Neural crest cell (in vitro differentiated cells): ENCODE data around the gene LLGL2. TPM values are rescaled to one million over a fixed set of nuclear protein-coding genes. Genes with fewer than 3 reads are reported as not detected.

Experiments
- DNase-seq: peaks from one replicate; pipeline ENCODE4 v3.0.0; 2021; ENCODE audit warnings: low read depth, mixed read lengths, low spot score
- H3K27ac Mint-ChIP-seq: one replicate; pipeline ENCODE4 v1.8.0; 2021; ENCODE audit warnings: mild to moderate bottlenecking, mixed read lengths; ENCODE audit not compliant: unreplicated experiment
- H3K27me3 Mint-ChIP-seq: 2 replicates; pipeline ENCODE4 v1.8.0; 2021; ENCODE audit warnings: low read depth, mild to moderate bottlenecking, mixed read lengths
- H3K36me3 Mint-ChIP-seq: 2 replicates; pipeline ENCODE4 v1.8.0; 2021; ENCODE audit warnings: low read depth, mild to moderate bottlenecking, mixed read lengths
- H3K4me1 Mint-ChIP-seq: 2 replicates; pipeline ENCODE4 v1.8.0; 2021; ENCODE audit warnings: mixed read lengths
- H3K4me3 Mint-ChIP-seq: one replicate; pipeline ENCODE4 v1.8.0; 2021; ENCODE audit warnings: mild to moderate bottlenecking, mixed read lengths
- H3K9me3 Mint-ChIP-seq: 2 replicates; pipeline ENCODE4 v1.8.0; 2021; ENCODE audit warnings: mixed read lengths
- total RNA-seq: library from RNA; stranded (reverse); gene quantifications from 2 replicates; pipeline ENCODE4 v1.2.1, GENCODE V29; 2021
- TF ChIP-seq, protein P1 (sequence below): fragments of 200-600 bp; sonication (generic); conservative IDR thresholded peaks from 2 replicates; pipeline ENCODE4 v1.5.0; 2021; ENCODE audit warnings: antibody characterized with exemption, mild to moderate bottlenecking

The LLGL2 gene
- total RNA-seq, 1 donor from 2014 or later, result 3.4 TPM

DNA sequence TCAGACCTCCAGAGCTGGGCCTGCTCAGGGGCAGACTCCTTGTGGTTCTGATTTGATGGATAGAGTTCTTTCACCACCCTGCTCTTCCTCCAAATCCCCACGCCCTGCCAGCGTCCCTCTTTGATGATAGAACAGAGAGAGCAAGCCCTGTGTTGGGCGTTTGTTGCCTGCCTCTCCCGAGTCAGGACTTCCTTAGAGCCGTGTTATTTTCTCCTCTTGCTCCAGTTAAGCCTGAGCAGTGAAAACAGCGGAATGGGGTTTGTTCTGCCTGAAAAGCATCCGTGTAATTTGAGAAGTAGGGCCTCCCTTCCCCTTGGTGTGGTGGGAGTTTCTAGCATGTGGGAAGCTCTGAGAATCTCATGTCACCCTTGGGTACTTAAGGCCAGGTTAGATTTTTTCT lies 47.0 kb upstream of the LLGL2 start:
- no peaks in the 10 kb centered on the region for H3K9me3 Mint-ChIP-seq
- no peak overlapping the region for H3K4me3 Mint-ChIP-seq
- H3K27ac Mint-ChIP-seq, result no peak overlapping the region
- no peaks in the 10 kb centered on the region for H3K36me3 Mint-ChIP-seq
- DNase-seq, result no peak
- no peaks in the 10 kb centered on the region for H3K27me3 Mint-ChIP-seq
- TF ChIP-seq, protein P1, sequence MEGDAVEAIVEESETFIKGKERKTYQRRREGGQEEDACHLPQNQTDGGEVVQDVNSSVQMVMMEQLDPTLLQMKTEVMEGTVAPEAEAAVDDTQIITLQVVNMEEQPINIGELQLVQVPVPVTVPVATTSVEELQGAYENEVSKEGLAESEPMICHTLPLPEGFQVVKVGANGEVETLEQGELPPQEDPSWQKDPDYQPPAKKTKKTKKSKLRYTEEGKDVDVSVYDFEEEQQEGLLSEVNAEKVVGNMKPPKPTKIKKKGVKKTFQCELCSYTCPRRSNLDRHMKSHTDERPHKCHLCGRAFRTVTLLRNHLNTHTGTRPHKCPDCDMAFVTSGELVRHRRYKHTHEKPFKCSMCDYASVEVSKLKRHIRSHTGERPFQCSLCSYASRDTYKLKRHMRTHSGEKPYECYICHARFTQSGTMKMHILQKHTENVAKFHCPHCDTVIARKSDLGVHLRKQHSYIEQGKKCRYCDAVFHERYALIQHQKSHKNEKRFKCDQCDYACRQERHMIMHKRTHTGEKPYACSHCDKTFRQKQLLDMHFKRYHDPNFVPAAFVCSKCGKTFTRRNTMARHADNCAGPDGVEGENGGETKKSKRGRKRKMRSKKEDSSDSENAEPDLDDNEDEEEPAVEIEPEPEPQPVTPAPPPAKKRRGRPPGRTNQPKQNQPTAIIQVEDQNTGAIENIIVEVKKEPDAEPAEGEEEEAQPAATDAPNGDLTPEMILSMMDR, result no peak
- peaks cover 56% of the 10 kb centered on the region for H3K4me1 Mint-ChIP-seq

DNA sequence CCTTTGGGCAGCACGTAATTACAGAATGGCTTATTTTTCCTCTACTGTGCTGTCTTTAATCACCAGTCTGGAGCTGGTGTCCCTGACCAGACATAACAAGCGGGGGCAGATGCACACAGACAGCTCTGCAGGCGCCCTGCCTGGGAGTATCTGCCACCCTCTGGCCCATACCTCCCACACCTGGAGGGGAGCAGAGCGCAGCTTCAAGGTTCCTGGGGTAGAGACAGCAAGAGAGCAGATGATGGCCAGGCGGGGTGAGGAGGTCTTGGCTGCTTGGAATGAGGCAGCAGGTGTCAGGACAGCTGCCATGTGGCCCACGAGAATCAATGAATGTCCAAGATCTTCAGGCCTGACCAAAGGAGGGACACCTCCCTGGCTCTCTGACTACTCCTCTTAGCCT lies 45.2 kb upstream of the LLGL2 start:
- no peaks in the 10 kb centered on the region for H3K36me3 Mint-ChIP-seq
- TF ChIP-seq, protein P1, result no peak
- peaks cover 43% of the 10 kb centered on the region for H3K4me1 Mint-ChIP-seq
- no peak overlapping the region for H3K4me3 Mint-ChIP-seq
- DNase-seq, result no peak
- H3K9me3 Mint-ChIP-seq, result no peaks in the 10 kb centered on the region
- no peaks in the 10 kb centered on the region for H3K27me3 Mint-ChIP-seq
- H3K27ac Mint-ChIP-seq, result peak overlapping the region; percentile 93

DNA sequence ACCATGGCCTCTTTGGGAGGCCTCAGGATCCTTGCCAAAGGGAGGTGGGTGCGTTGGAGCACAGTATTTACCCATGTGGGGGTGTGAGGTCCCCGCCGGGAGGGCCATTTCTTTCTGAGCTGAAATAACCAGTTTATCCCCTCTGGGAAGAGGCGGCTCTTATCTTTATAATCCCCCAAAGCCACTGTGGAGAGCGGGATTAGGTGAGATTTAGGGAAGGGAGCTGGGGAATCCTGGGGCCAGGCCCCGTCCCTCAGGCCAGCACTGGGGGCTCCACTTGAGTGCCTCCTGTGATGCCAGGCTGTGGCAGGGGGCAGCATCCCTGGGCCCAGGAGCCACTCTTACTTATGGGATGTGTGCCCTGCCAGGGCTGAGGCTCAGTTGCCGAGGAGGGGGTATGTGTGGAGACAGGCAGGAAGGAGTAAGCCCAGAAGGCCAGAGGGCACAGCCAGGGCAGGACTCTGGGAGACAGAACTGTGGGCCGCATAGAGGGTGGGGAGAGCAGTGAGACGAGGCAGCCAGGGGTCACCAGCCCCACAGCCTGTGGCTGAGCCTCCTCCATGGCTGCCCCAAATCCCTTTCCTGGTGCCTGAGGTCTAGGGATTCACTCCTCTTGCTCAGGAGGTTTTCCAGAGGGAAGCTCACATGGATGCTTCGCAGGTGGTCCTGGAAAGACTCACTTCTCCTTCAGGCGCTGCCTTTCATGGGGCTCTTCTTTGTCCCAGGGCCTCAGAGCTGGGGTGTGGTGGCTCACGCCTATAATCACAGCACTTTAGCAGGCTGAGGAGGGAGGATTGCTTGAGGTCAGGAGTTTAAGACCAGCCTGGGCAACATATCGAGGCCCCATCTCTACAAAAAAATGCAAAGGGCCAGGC lies 44.1 kb upstream of the LLGL2 start:
- TF ChIP-seq, protein P1, result no peak
- no peaks in the 10 kb centered on the region for H3K27me3 Mint-ChIP-seq
- peaks cover 32% of the 10 kb centered on the region for H3K4me1 Mint-ChIP-seq
- peak overlapping the region; percentile 93 for H3K27ac Mint-ChIP-seq
- DNase-seq, result no peak
- H3K4me3 Mint-ChIP-seq, result no peak overlapping the region
- no peaks in the 10 kb centered on the region for H3K9me3 Mint-ChIP-seq
- no peaks in the 10 kb centered on the region for H3K36me3 Mint-ChIP-seq

DNA sequence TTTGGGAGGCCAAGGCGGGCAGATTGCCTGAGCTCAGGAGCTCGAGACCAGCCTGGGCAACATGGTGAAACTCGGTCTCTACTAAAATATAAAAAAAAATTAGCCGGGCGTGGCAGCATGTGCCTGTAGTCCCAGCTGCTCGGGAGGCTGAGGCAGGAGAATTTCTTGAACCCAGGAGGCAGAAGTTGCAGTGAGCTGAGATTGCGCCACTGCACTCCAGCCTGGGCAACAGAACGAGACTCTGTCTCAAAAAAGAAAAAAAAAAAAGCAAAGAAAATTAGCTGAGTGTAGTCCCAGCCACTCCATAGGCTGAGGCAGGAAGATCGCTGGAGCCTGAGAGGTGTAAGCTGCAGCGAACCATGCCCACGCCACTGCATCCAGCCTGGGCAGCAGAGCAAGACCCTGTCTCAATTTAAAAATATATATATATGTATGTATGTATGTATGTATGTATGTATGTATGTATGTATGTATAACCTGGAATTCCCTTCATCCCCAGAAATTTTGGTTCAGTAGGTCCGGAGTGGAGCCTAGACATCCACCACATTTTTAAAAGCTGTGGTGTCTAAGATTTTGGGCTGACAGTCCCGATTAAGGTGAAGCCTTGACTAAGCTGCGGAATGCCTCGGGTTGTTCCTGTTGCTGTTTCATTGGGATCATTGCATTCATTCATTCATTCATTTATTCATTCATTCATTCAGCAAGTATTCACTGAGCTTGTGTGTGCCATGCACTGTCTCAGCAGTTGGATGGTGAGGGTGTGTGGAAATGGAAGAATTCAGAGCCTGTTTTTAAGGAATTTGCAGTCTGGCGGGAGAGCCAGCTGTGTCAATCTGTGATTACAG lies 43.2 kb upstream of the LLGL2 start:
- Mint-ChIP-seq H3K9me3 (no peaks in the 10 kb centered on the region), H3K27me3 (no peaks in the 10 kb centered on the region), H3K4me3 (no peak overlapping the region), H3K4me1 (peaks cover 29% of the 10 kb centered on the region), H3K27ac (no peak overlapping the region), H3K36me3 (no peaks in the 10 kb centered on the region)
- TF ChIP-seq, protein P1, result no peak
- no peak for DNase-seq

- Mint-ChIP-seq H3K9me3 (no peaks in the 10 kb centered on the region), H3K4me1 (peaks cover 15% of the 10 kb centered on the region), H3K27me3 (no peaks in the 10 kb centered on the region)
Observed at GRCh38 chr17:75485688-75486087, 39.8 kb upstream of the LLGL2 start.

More at GRCh38 chr17:75485688-75486087, 39.8 kb upstream of the LLGL2 start:
- H3K4me3 Mint-ChIP-seq, result no peak overlapping the region
- TF ChIP-seq, protein P1, result no peak
- no peak for DNase-seq
- H3K27ac Mint-ChIP-seq, result no peak overlapping the region
- H3K36me3 Mint-ChIP-seq, result no peaks in the 10 kb centered on the region
